ENCODE measurements around the gene ASTN2. TPM values are rescaled to one million over a fixed set of nuclear protein-coding genes. Genes with fewer than 3 reads are reported as not detected.

ASTN2 gene
- total RNA-seq, 1 experiment from 2014 or later = 4.8 TPM

GRCh38 chr9:116990592-116990991 is 424.3 kb downstream of the ASTN2 start:
- DNase-seq (ENCODE audit: low read depth, low spot score) (no peak), ATAC-seq (no peak)
- Histone ChIP-seq H3K4me1 (ENCODE audit: control insufficient read depth in 1 of 2, insufficient read depth in 2 of 2, low read length in 2 of 2) (no peaks in the 10 kb centered on the region), H4K20me1 (ENCODE audit: insufficient read depth) (no peaks in the 10 kb centered on the region), H3K9ac (ENCODE audit: low read length) (no peak overlapping the region), H3K79me2 (ENCODE audit: insufficient read depth, low read length) (no peaks in the 10 kb centered on the region), H3K4me3 (replicated peaks in 1 of 2; ENCODE audit: low read depth in 1 of 2, low read length in 2 of 2) (no peak overlapping the region), H2AFZ (ENCODE audit: low read depth, low read length, poor library complexity, severe bottlenecking) (no peak overlapping the region), H3K27ac (ENCODE audit: low read depth, low read length) (no peak overlapping the region), H3K27me3 (ENCODE audit: insufficient read depth, low read length) (no peaks in the 10 kb centered on the region), H3K4me2 (ENCODE audit: low read length) (no peak overlapping the region), H3K9me2 (ENCODE audit: insufficient read depth) (no peaks in the 10 kb centered on the region), H3K9me3 (ENCODE audit: control insufficient read depth in 1 of 2, insufficient read depth in 1 of 2, low read depth in 1 of 2, low read length in 2 of 2) (no peaks in the 10 kb centered on the region), H3K36me3 (ENCODE audit: control insufficient read depth in 1 of 2, insufficient read depth in 2 of 2, low read length in 2 of 2) (no peaks in the 10 kb centered on the region)
- BruUV-seq (replicated peaks) = no TSS peak
- ChIA-PET RAD21 (ENCODE audit: low non-redundant PET in 1 of 2, low total read pairs in 2 of 2, uncharacterized antibody in 2 of 2, unreplicated experiment in 2 of 2) (no interaction called here), CTCF (no interaction called here), POLR2A (no interaction called here)
- TF ChIP-seq ZNF274 (IDR thresholded peaks at IDR 0.05; ENCODE audit: low read depth, low read length) (no peak), YY1 (IDR thresholded peaks at IDR 0.05; ENCODE audit: extremely low read depth, insufficient replicate concordance, low read depth, low read length) (no peak), TCF7L2 (IDR thresholded peaks at IDR 0.05; ENCODE audit: borderline replicate concordance, extremely low read depth, insufficient read depth, insufficient read length) (no peak), CBX3 (IDR thresholded peaks at IDR 0.05; ENCODE audit: low read depth) (no peak), POLR2AphosphoS5 (IDR thresholded peaks at IDR 0.05; ENCODE audit: low read depth, low read length) (no peak), CEBPB (IDR thresholded peaks at IDR 0.05; ENCODE audit: low read depth) (no peak), ATF3 (IDR thresholded peaks at IDR 0.05) (no peak), SP1 (IDR thresholded peaks at IDR 0.05; ENCODE audit: low read depth) (no peak), SRF (IDR thresholded peaks at IDR 0.05; ENCODE audit: low read depth) (no peak), RAD21 (IDR thresholded peaks at IDR 0.05; ENCODE audit: low read depth) (no peak), JUND (IDR thresholded peaks at IDR 0.05) (no peak), EGR1 (IDR thresholded peaks at IDR 0.05; ENCODE audit: low read depth) (no peak), FOSL1 (IDR thresholded peaks at IDR 0.05; ENCODE audit: low read depth) (no peak), SIN3A (IDR thresholded peaks at IDR 0.05; ENCODE audit: low read depth) (no peak), EZH2phosphoT487 (IDR thresholded peaks at IDR 0.05; ENCODE audit: borderline replicate concordance) (no peak)
- TF ChIP-seq, protein P1, sequence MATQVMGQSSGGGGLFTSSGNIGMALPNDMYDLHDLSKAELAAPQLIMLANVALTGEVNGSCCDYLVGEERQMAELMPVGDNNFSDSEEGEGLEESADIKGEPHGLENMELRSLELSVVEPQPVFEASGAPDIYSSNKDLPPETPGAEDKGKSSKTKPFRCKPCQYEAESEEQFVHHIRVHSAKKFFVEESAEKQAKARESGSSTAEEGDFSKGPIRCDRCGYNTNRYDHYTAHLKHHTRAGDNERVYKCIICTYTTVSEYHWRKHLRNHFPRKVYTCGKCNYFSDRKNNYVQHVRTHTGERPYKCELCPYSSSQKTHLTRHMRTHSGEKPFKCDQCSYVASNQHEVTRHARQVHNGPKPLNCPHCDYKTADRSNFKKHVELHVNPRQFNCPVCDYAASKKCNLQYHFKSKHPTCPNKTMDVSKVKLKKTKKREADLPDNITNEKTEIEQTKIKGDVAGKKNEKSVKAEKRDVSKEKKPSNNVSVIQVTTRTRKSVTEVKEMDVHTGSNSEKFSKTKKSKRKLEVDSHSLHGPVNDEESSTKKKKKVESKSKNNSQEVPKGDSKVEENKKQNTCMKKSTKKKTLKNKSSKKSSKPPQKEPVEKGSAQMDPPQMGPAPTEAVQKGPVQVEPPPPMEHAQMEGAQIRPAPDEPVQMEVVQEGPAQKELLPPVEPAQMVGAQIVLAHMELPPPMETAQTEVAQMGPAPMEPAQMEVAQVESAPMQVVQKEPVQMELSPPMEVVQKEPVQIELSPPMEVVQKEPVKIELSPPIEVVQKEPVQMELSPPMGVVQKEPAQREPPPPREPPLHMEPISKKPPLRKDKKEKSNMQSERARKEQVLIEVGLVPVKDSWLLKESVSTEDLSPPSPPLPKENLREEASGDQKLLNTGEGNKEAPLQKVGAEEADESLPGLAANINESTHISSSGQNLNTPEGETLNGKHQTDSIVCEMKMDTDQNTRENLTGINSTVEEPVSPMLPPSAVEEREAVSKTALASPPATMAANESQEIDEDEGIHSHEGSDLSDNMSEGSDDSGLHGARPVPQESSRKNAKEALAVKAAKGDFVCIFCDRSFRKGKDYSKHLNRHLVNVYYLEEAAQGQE (IDR thresholded peaks at IDR 0.05; ENCODE audit: low read depth) = no peak
- TF ChIP-seq, protein P2, sequence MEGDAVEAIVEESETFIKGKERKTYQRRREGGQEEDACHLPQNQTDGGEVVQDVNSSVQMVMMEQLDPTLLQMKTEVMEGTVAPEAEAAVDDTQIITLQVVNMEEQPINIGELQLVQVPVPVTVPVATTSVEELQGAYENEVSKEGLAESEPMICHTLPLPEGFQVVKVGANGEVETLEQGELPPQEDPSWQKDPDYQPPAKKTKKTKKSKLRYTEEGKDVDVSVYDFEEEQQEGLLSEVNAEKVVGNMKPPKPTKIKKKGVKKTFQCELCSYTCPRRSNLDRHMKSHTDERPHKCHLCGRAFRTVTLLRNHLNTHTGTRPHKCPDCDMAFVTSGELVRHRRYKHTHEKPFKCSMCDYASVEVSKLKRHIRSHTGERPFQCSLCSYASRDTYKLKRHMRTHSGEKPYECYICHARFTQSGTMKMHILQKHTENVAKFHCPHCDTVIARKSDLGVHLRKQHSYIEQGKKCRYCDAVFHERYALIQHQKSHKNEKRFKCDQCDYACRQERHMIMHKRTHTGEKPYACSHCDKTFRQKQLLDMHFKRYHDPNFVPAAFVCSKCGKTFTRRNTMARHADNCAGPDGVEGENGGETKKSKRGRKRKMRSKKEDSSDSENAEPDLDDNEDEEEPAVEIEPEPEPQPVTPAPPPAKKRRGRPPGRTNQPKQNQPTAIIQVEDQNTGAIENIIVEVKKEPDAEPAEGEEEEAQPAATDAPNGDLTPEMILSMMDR (IDR thresholded peaks at IDR 0.05 in 2 of 3, conservative IDR thresholded peaks at IDR 0.05 in 1 of 3; ENCODE audit: borderline replicate concordance in 1 of 3, insufficient read depth in 1 of 3, low read depth in 2 of 3, low read length in 2 of 3) = no peak
- TF ChIP-seq, protein P3, sequence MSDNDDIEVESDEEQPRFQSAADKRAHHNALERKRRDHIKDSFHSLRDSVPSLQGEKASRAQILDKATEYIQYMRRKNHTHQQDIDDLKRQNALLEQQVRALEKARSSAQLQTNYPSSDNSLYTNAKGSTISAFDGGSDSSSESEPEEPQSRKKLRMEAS (IDR thresholded peaks at IDR 0.05) = no peak
- intact Hi-C loops (cut with micrococcal nuclease) = no loop called here
